GM12874 (cell line): ENCODE data around the gene CHD9NB.

Experiments
- CTCF ChIP-seq: IDR thresholded peaks from 2 replicates; pipeline ENCODE4 v1.5.1; 2011; ENCODE audit warnings: low read depth, mild to moderate bottlenecking, control low read depth, low read length, moderate library complexity; ENCODE audit not compliant: insufficient read depth

CHD9NB gene

GRCh38 chr16:53089434-53090285, 37.0 kb upstream of the CHD9NB start:
- TF ChIP-seq CTCF, result no peak

DNA sequence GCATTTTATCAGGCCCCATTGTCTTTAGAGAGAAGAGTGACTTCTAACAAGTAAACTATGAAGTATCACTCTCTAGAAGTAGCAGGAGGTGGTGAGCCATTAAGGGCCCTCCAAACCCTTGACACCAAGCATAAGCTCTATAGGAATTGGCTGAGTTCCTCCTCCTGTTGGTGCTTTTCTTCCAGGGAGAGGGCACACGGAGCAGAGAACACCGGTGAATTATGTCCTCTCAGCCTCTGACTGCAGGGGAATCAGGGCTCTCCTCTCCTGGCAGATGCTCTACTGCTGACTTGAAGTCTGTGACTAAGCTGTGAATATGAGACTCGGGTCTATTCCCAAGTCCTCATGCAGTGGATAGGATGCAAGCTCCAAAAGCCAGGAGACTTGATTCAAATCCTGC, 34.4 kb upstream of the CHD9NB start:
- no peak for TF ChIP-seq CTCF

DNA sequence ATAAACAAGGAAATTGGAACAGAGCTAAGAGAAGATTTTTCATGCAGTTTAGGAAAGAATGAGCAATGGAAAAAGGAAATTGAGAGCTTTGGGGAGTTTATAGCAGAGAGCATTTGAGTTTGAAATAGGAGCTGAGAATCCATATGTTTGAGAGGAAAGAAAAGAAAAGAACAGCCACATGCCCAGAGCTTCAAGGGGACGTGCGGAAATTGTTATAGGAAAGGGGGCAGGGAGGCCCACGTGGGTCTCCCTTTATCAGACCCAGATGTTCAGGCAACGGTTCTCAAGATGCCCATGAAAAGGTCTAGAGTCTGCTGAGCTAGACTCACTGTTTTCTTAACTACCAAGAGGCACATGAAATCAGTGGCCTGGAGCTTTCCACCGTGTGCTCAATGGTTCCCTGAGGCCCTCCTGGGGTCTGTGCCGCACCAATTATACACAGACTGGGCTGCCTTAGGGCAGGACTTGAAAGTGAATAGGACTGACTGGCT, 33.3 kb upstream of the CHD9NB start:
- TF ChIP-seq CTCF, result no peak

- no peak for TF ChIP-seq CTCF
Measured at GRCh38 chr16:53085369-53085843, 32.7 kb upstream of the CHD9NB start.

DNA sequence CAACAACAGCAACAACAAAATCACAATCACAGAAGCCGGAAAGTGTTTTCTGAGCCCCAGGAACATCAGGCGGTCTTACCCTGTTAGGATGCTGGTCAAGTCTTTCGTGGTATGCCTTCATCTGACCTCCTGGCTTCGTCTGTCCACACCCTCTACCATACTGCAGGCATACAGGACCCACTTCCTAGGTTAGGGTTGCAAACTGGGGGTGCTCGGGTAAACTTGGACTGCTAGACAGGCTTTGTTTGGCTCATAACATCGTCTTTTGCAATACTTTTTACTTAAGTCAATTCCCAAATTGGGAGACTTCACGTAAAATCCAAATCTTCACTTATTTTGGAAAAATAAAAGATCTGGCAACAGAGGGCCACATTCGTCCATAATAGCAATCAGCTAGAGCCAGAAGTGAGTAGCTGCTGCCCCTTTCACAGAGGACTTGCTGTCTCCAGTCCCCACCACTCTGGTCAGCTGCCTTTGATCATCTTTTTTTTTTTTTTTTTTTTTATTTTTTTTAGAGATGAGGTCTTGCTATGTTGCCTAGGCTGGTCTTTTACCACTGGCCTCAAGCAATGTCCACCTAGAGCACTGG, 32.1 kb upstream of the CHD9NB start:
- no peak for TF ChIP-seq CTCF

GRCh38 chr16:53084141-53084541, 31.4 kb upstream of the CHD9NB start:
- TF ChIP-seq CTCF, result no peak

GRCh38 chr16:53083119-53083518, 30.4 kb upstream of the CHD9NB start:
- no peak for TF ChIP-seq CTCF
